H1 (cell line): ENCODE measurements around the gene PLA2G2E.

Experiments used
- BACH1 ChIP-seq: IDR thresholded peaks from 2 replicates; pipeline ENCODE4 v1.6.1; 2012; ENCODE audit warnings: low read length, improper control_type of control experiment
- CEBPB ChIP-seq: IDR thresholded peaks from 2 replicates; pipeline ENCODE4 v1.6.1; 2012; ENCODE audit warnings: low read depth, low read length
- CREB1 ChIP-seq: IDR thresholded peaks from 2 replicates; pipeline ENCODE4 v1.6.1; 2012; ENCODE audit warnings: inconsistent platforms
- FOSL1 ChIP-seq: IDR thresholded peaks from 2 replicates; pipeline ENCODE4 v1.6.1; 2011; ENCODE audit warnings: mild to moderate bottlenecking, low read depth, low read length, moderate library complexity; ENCODE audit not compliant: insufficient read depth
- POLR2A ChIP-seq, 2 experiments: IDR thresholded peaks; 1 replicate in 1 of 2; 2 replicates in 1 of 2; pipeline ENCODE4 v1.6.1; 2011; ENCODE audit warnings: low read depth in 2 of 2, low read length in 2 of 2, mild to moderate bottlenecking in 2 of 2; ENCODE audit errors: control extremely low read depth in 1 of 2
- POLR2AphosphoS5 ChIP-seq: IDR thresholded peaks from 2 replicates; pipeline ENCODE4 v1.6.1; 2011; ENCODE audit warnings: low read depth, low read length
- RAD21 ChIP-seq, 2 experiments: IDR thresholded peaks in 1 of 2; conservative IDR thresholded peaks in 1 of 2; 2 replicates each; pipeline ENCODE4 v1.6.1; 2011; ENCODE audit warnings: low read depth in 2 of 2, low read length in 2 of 2, improper control_type of control experiment in 1 of 2, inconsistent platforms in 1 of 2, mild to moderate bottlenecking in 1 of 2, moderate library complexity in 1 of 2
- TBP ChIP-seq: IDR thresholded peaks from 2 replicates; pipeline ENCODE4 v1.6.1; 2011; ENCODE audit warnings: low read depth, low read length, improper control_type of control experiment
- TCF12 ChIP-seq: IDR thresholded peaks from 2 replicates; pipeline ENCODE4 v1.6.1; 2011; ENCODE audit warnings: low read depth, mild to moderate bottlenecking, low read length
- TF ChIP-seq, protein P1 (sequence below): IDR thresholded peaks from 2 replicates; pipeline ENCODE4 v1.6.1; 2012; ENCODE audit warnings: inconsistent platforms
- TF ChIP-seq, protein P2 (sequence below), 3 experiments: IDR thresholded peaks; 1 replicate in 2 of 3; 2 replicates in 1 of 3; pipeline versions ENCODE4 v1.5.1 to v1.6.1; 2011; ENCODE audit warnings: low read length in 3 of 3, mild to moderate bottlenecking in 3 of 3, inconsistent platforms in 2 of 3, low read depth in 1 of 3, moderate library complexity in 1 of 3; ENCODE audit not compliant: insufficient read depth in 1 of 3; ENCODE audit errors: control extremely low read depth in 1 of 3

DNA sequence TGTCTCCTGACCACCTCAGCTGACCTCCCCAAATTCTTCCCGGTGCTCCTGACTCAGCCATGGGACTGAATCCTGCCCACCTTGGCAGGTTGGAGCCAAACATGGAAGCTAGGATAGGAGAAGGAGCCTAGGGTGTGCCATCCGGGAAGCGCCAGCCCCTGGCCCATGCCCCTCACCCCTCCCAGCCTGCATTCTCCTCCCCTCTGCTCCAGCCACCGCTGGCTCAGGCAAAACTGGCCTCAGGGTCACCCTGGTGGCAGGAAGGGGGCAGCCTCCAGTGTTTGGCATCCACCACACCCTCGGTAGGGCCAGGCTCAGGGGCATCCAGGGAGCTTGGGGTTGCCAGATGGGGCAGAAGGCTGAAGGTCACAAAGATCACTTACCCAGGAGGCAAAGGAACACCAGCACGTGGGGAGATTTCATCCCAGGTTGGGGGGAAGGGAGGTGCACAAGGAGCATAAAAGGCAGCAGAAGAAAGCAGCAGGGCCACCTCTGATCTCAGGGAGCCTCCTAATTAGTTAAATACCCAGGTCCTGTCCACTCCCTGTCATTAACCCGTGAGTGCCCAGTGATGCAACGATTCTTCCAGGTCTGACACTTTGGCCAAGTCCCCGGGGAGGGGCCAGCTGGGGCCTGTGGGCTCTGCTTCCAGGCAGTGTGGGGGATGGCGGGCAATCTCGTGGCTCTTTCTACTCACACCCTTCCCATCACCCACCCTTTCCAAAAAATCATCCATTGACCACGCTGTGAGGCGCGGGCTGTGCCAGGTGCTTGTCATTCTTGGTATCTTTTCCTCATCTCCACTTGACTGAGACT, at the start of gene PLA2G2E:
- no peak for TF ChIP-seq CREB1
- TF ChIP-seq, protein P1, sequence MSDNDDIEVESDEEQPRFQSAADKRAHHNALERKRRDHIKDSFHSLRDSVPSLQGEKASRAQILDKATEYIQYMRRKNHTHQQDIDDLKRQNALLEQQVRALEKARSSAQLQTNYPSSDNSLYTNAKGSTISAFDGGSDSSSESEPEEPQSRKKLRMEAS, result no peak
- no peak for TF ChIP-seq TBP
- TF ChIP-seq, protein P2, sequence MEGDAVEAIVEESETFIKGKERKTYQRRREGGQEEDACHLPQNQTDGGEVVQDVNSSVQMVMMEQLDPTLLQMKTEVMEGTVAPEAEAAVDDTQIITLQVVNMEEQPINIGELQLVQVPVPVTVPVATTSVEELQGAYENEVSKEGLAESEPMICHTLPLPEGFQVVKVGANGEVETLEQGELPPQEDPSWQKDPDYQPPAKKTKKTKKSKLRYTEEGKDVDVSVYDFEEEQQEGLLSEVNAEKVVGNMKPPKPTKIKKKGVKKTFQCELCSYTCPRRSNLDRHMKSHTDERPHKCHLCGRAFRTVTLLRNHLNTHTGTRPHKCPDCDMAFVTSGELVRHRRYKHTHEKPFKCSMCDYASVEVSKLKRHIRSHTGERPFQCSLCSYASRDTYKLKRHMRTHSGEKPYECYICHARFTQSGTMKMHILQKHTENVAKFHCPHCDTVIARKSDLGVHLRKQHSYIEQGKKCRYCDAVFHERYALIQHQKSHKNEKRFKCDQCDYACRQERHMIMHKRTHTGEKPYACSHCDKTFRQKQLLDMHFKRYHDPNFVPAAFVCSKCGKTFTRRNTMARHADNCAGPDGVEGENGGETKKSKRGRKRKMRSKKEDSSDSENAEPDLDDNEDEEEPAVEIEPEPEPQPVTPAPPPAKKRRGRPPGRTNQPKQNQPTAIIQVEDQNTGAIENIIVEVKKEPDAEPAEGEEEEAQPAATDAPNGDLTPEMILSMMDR (IDR thresholded peaks at IDR 0.05; ENCODE audit: control extremely low read depth in 1 of 3, insufficient read depth in 1 of 3, low read depth in 1 of 3, low read length in 3 of 3), result peak in 1 of 3 experiments; percentile 11; a peak in 1 of 4 replicates
- no peak for TF ChIP-seq TCF12
- no peak; a peak in 1 of 4 replicates for TF ChIP-seq RAD21 (IDR thresholded peaks at IDR 0.05 in 1 of 2, conservative IDR thresholded peaks at IDR 0.05 in 1 of 2; ENCODE audit: low read depth in 2 of 2, low read length in 2 of 2)
- no peak for TF ChIP-seq FOSL1
- no peak for TF ChIP-seq CEBPB
- no peak for TF ChIP-seq POLR2A (IDR thresholded peaks at IDR 0.05; ENCODE audit: control extremely low read depth in 1 of 2, low read depth in 2 of 2, low read length in 2 of 2)
- TF ChIP-seq BACH1, result no peak
- no peak for TF ChIP-seq POLR2AphosphoS5
